Endothelial cell (in vitro differentiated cells): ENCODE results near the gene LIMS4. TPM values are rescaled to one million over a fixed set of nuclear protein-coding genes. Genes with fewer than 3 reads are reported as not detected.
"Not testable (repeated sequence)": the region's sequence is repeated elsewhere in the genome, so short reads cannot be mapped to it uniquely, and the experiment has no call there.

ENCODE experiments used
- DNase-seq: peaks from one replicate; pipeline ENCODE4 v3.0.0; 2021; ENCODE audit warnings: low spot score
- H3K27ac Mint-ChIP-seq: one replicate; pipeline ENCODE4 v1.8.0; 2021; ENCODE audit warnings: mixed read lengths, inconsistent platforms; ENCODE audit not compliant: unreplicated experiment
- H3K27me3 Mint-ChIP-seq: one replicate; pipeline ENCODE4 v1.8.0; 2021; ENCODE audit warnings: mild to moderate bottlenecking, moderate library complexity, mixed read lengths, inconsistent platforms; ENCODE audit not compliant: unreplicated experiment
- H3K36me3 Mint-ChIP-seq: one replicate; pipeline ENCODE4 v1.8.0; 2021; ENCODE audit warnings: mild to moderate bottlenecking, low read depth, mixed read lengths, inconsistent platforms; ENCODE audit not compliant: unreplicated experiment
- H3K4me1 Mint-ChIP-seq: one replicate; pipeline ENCODE4 v1.8.0; 2021; ENCODE audit warnings: mild to moderate bottlenecking, mixed read lengths, inconsistent platforms; ENCODE audit not compliant: unreplicated experiment
- H3K4me3 Mint-ChIP-seq: one replicate; pipeline ENCODE4 v1.8.0; 2021; ENCODE audit warnings: mild to moderate bottlenecking, mixed read lengths, inconsistent platforms; ENCODE audit not compliant: unreplicated experiment
- H3K9me3 Mint-ChIP-seq: one replicate; pipeline ENCODE4 v1.8.0; 2021; ENCODE audit warnings: mixed read lengths, inconsistent platforms; ENCODE audit not compliant: unreplicated experiment
- long read RNA-seq: library from polyadenylated mRNA; unstranded; transcript quantifications from one replicate; pipeline ENCODE4 v2.0.0, GENCODE V29; 2020; ENCODE audit not compliant: unreplicated experiment
- total RNA-seq: library from RNA; stranded (reverse); fragmentation: NEBNext Ultra II Directional; extraction: Animal tissue kit (Norgen Biotek cat#: 25700); gene quantifications from one replicate; pipeline ENCODE4 v1.2.1, GENCODE V29; 2021; ENCODE audit not compliant: unreplicated experiment

Gene LIMS4
- total RNA-seq: 10.1 TPM
- long read RNA-seq: 0 reads

- not testable (repeated sequence) for H3K4me3 Mint-ChIP-seq
Measured at GRCh38 chr2:110472171-110473058, at the start of gene LIMS4. TSS of gene LIMS4 (minus strand) at chr2:110472816. CDS start at chr2:110472778, 38 bp downstream.

GRCh38 chr2:110499755-110500377, 27.2 kb upstream of the LIMS4 start:
- not testable (repeated sequence) for H3K27ac Mint-ChIP-seq, DNase-seq, H3K36me3 Mint-ChIP-seq, H3K4me1 Mint-ChIP-seq, H3K9me3 Mint-ChIP-seq, H3K27me3 Mint-ChIP-seq, H3K4me3 Mint-ChIP-seq

More at GRCh38 chr2:110472171-110473058, at the start of gene LIMS4:
- H3K27ac Mint-ChIP-seq, DNase-seq, H3K4me1 Mint-ChIP-seq, H3K27me3 Mint-ChIP-seq, H3K36me3 Mint-ChIP-seq, H3K9me3 Mint-ChIP-seq: not testable (repeated sequence)

- H3K9me3 Mint-ChIP-seq, H3K4me1 Mint-ChIP-seq, DNase-seq: not testable (repeated sequence)
Measured at GRCh38 chr2:110496027-110496426, 23.4 kb upstream of the LIMS4 start.

GRCh38 chr2:110494488-110494887, 21.9 kb upstream of the LIMS4 start:
- H3K4me3 Mint-ChIP-seq, H3K36me3 Mint-ChIP-seq, H3K9me3 Mint-ChIP-seq, H3K4me1 Mint-ChIP-seq, H3K27ac Mint-ChIP-seq, DNase-seq, H3K27me3 Mint-ChIP-seq: not testable (repeated sequence)

More at GRCh38 chr2:110496027-110496426, 23.4 kb upstream of the LIMS4 start:
- H3K27me3 Mint-ChIP-seq, H3K36me3 Mint-ChIP-seq, H3K27ac Mint-ChIP-seq, H3K4me3 Mint-ChIP-seq: not testable (repeated sequence)

DNA sequence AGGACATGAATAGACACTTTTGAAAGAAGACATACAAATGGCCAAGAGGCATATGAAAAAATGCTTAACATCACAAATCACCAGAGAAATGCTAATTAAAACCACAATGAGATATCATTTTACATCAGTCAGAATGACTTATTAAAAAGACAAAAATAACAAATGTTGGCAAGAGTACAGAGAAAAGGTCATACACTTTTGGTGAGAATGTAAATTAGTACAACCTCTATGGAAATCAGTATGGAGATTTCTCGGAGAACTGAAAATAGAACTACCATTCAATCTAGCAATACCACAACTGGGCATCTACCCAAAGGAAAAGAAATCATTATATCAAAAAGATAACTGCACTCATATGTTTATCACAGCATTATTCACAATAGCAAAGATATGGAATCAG, 16.4 kb upstream of the LIMS4 start:
- not testable (repeated sequence) for H3K9me3 Mint-ChIP-seq, H3K27me3 Mint-ChIP-seq, DNase-seq, H3K4me3 Mint-ChIP-seq, H3K4me1 Mint-ChIP-seq, H3K36me3 Mint-ChIP-seq, H3K27ac Mint-ChIP-seq

GRCh38 chr2:110482697-110483096, 10.1 kb upstream of the LIMS4 start:
- H3K9me3 Mint-ChIP-seq, H3K4me1 Mint-ChIP-seq, H3K27ac Mint-ChIP-seq, DNase-seq, H3K4me3 Mint-ChIP-seq, H3K27me3 Mint-ChIP-seq, H3K36me3 Mint-ChIP-seq: not testable (repeated sequence)

GRCh38 chr2:110481200-110481599, 8.6 kb upstream of the LIMS4 start:
- not testable (repeated sequence) for H3K4me3 Mint-ChIP-seq, H3K4me1 Mint-ChIP-seq, H3K9me3 Mint-ChIP-seq, H3K27ac Mint-ChIP-seq, DNase-seq, H3K27me3 Mint-ChIP-seq, H3K36me3 Mint-ChIP-seq

GRCh38 chr2:110480084-110480483, 7.5 kb upstream of the LIMS4 start:
- not testable (repeated sequence) for H3K27ac Mint-ChIP-seq, DNase-seq, H3K27me3 Mint-ChIP-seq, H3K9me3 Mint-ChIP-seq, H3K36me3 Mint-ChIP-seq, H3K4me1 Mint-ChIP-seq, H3K4me3 Mint-ChIP-seq

- not testable (repeated sequence) for H3K4me3 Mint-ChIP-seq, H3K9me3 Mint-ChIP-seq, H3K27me3 Mint-ChIP-seq, H3K4me1 Mint-ChIP-seq, H3K36me3 Mint-ChIP-seq, DNase-seq, H3K27ac Mint-ChIP-seq
Measured at GRCh38 chr2:110477370-110477769, 4.8 kb upstream of the LIMS4 start.

- not testable (repeated sequence) for H3K4me3 Mint-ChIP-seq, DNase-seq, H3K9me3 Mint-ChIP-seq, H3K27me3 Mint-ChIP-seq, H3K36me3 Mint-ChIP-seq, H3K4me1 Mint-ChIP-seq, H3K27ac Mint-ChIP-seq
Measured at GRCh38 chr2:110476952-110477351, 4.3 kb upstream of the LIMS4 start.

DNA sequence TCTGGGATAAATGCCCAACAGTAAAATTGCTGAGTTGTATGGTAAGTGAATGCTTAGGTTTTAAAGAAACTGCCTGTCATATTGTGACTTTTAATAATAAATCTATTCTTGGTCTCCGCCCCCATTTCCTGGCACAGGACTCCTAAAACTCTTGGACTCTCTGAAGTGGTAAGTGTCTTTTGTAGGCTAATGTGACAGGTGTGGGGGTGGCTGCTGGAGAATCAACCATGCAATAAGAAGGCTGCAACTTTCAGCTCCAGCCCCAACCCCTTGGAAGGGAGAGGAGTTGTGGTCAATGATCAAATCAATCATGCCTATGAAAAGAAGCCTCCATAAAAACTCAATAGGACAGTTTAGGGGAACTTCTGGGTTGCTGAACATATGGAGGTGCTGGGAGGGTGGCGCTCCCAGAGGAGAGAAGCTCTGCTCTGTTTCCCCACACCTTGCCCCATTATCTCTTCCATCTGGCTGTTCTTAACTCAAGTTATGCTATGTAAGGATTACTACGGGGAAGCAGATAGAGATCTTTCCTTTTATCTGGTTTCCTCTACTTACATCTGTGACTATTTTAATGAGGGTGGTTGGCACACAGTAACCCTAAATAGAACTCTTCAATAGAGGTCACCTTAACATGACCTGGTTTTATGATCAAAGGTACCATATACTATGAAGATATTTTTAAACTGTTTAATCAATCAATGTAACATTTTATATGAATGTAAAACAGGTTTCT, 3.2 kb upstream of the LIMS4 start:
- not testable (repeated sequence) for H3K27me3 Mint-ChIP-seq, DNase-seq, H3K9me3 Mint-ChIP-seq, H3K36me3 Mint-ChIP-seq, H3K4me1 Mint-ChIP-seq, H3K4me3 Mint-ChIP-seq, H3K27ac Mint-ChIP-seq

GRCh38 chr2:110474898-110475297, 2.3 kb upstream of the LIMS4 start:
- H3K4me3 Mint-ChIP-seq, H3K27me3 Mint-ChIP-seq, DNase-seq, H3K9me3 Mint-ChIP-seq, H3K4me1 Mint-ChIP-seq, H3K36me3 Mint-ChIP-seq, H3K27ac Mint-ChIP-seq: not testable (repeated sequence)
